ENCODE data around the gene MRAS. TPM values are rescaled to one million over a fixed set of nuclear protein-coding genes. Genes with fewer than 3 reads are reported as not detected.

MRAS gene
- total and polyA plus RNA-seq, 11 donors = 112 to 413 (median 252) TPM

- ATAC-seq = no peak
- Histone ChIP-seq H3K27ac (peak overlapping the region in 11 of 12 donors; percentile 89 to 99 (median 97)), H3K27me3 (peaks cover 0 to 3% (median 0%) of the 10 kb centered on the region in 9 donors), H3K9me3 (no peaks in the 10 kb centered on the region), H3K4me3 (peak overlapping the region in 8 of 12 donors; percentile 72 to 97 (median 80)), H3K36me3 (peaks cover 0 to 18% (median 12%) of the 10 kb centered on the region in 9 donors), H3K4me1 (peaks cover 0 to 72% (median 40%) of the 10 kb centered on the region in 12 donors)
- DNase-seq = no peak
- intact Hi-C loops (cut with DNase I) = loop anchor here in 2 of 10 donors (5.0 kb wide), 1 partner anchor 46 kb away; no protein-coding TSS in a partner anchor
- no peak for TF ChIP-seq POLR2A (IDR thresholded peaks at IDR 0.05)
- TF ChIP-seq CTCF (IDR thresholded peaks at IDR 0.05) = no peak
Observed at GRCh38 chr3:138351151-138351550, 2.8 kb downstream of the MRAS start.

GRCh38 chr3:138351916-138352550 lies 3.7 kb downstream of the MRAS start:
- Histone ChIP-seq H3K4me1 (peaks cover 0 to 81% (median 48%) of the 10 kb centered on the region in 12 donors), H3K27me3 (peaks cover 0 to 3% (median 0%) of the 10 kb centered on the region in 9 donors), H3K4me3 (peak overlapping the region in 3 of 12 donors; percentile 10 to 15 (median 14)), H3K36me3 (peaks cover 0 to 21% (median 12%) of the 10 kb centered on the region in 9 donors), H3K27ac (peak overlapping the region in 11 of 12 donors; percentile 35 to 99 (median 95)), H3K9me3 (no peaks in the 10 kb centered on the region)
- intact Hi-C loops (cut with DNase I) = loop anchor here in 2 of 10 donors (5.0 kb wide), 1 partner anchor 45 kb away; no protein-coding TSS in a partner anchor
- ATAC-seq (peak; percentile 63 to 76 (median 70)), DNase-seq (peak in 4 of 5 donors; percentile 65 to 82 (median 75))
- TF ChIP-seq POLR2A (IDR thresholded peaks at IDR 0.05) (peak in 1 of 2 donors; percentile 30), CTCF (IDR thresholded peaks at IDR 0.05) (no peak)
- WGBS, 4 donors = 61 to 77% (median 71%) methylated on average over 4 to 5 of the region's 5 CpGs

GRCh38 chr3:138354376-138354775 lies 6.0 kb downstream of the MRAS start:
- no peaks in the 10 kb centered on the region for H3K9me3 ChIP-seq
- DNase-seq = no peak
- no peak overlapping the region for H3K4me3 ChIP-seq
- H3K4me1 ChIP-seq = peaks cover 5 to 97% (median 62%) of the 10 kb centered on the region in 12 donors
- peak overlapping the region in 7 of 12 donors; percentile 2 to 99 (median 68) for H3K27ac ChIP-seq
- ATAC-seq = no peak
- peaks cover 0 to 23% (median 12%) of the 10 kb centered on the region in 9 donors for H3K36me3 ChIP-seq
- H3K27me3 ChIP-seq = no peaks in the 10 kb centered on the region
- intact Hi-C loops (cut with DNase I) = loop anchor here in 2 of 10 donors (5.0 kb wide), 1 partner anchor 43 kb away; no protein-coding TSS in a partner anchor
- TF ChIP-seq POLR2A (IDR thresholded peaks at IDR 0.05) = no peak
- no peak for TF ChIP-seq CTCF (IDR thresholded peaks at IDR 0.05)

- H3K4me3 ChIP-seq = no peak overlapping the region
- no peaks in the 10 kb centered on the region for H3K9me3 ChIP-seq
- no peaks in the 10 kb centered on the region for H3K27me3 ChIP-seq
- peaks cover 5 to 97% (median 65%) of the 10 kb centered on the region in 12 donors for H3K4me1 ChIP-seq
- ATAC-seq (no peak), DNase-seq (no peak)
- intact Hi-C loops (cut with DNase I) = no loop called here
- peaks cover 0 to 23% (median 12%) of the 10 kb centered on the region in 9 donors for H3K36me3 ChIP-seq
- no peak for TF ChIP-seq CTCF (IDR thresholded peaks at IDR 0.05)
- TF ChIP-seq POLR2A (IDR thresholded peaks at IDR 0.05) = no peak
- H3K27ac ChIP-seq = peak overlapping the region in 7 of 12 donors; percentile 2 to 96 (median 77)
- WGBS, 4 donors = 35 to 72% (median 64%) methylated on average over 3 of the region's 3 CpGs
Observed at GRCh38 chr3:138355071-138355470, 6.7 kb downstream of the MRAS start.
